OCI-LY3 (cell line): Measurements from ENCODE around the gene CHMP4B.

Experiments used
- H2AFZ ChIP-seq: fragments of 200-600, 300-600 bp; shearing (Covaris generic); 2 replicates; pipeline ENCODE4 v1.6.0; 2014; ENCODE audit warnings: antibody characterized with exemption, low read depth, low read length
- H3K27ac ChIP-seq: fragments of 200-600, 300-600 bp; sonication (generic); 2 replicates; pipeline ENCODE4 v1.5.1; 2014; ENCODE audit warnings: mild to moderate bottlenecking, low read length, moderate library complexity, mixed read lengths
- H3K27me3 ChIP-seq: fragments of 200-600, 300-600 bp; sonication (generic); 2 replicates; pipeline ENCODE4 v1.6.1; 2014; ENCODE audit warnings: low read depth, low read length, mixed read lengths
- H3K36me3 ChIP-seq: fragments of 200-600, 300-600 bp; sonication (generic); replicated peaks from 2 replicates; pipeline ENCODE3; 2014; ENCODE audit warnings: low read depth, low read length, mixed read lengths
- H3K4me1 ChIP-seq: fragments of 300-600, 200-600 bp; sonication (generic); 2 replicates; pipeline ENCODE4 v1.6.1; 2014; ENCODE audit warnings: low read length, mixed read lengths
- H3K4me2 ChIP-seq: fragments of 200-600, 300-600 bp; sonication (generic); 2 replicates; pipeline ENCODE4 v1.6.1; 2014; ENCODE audit warnings: low read length, mixed read lengths
- H3K4me3 ChIP-seq: fragments of 300-600, 200-600 bp; sonication (generic); 2 replicates; pipeline ENCODE4 v1.5.1; 2014; ENCODE audit warnings: antibody characterized with exemption, mild to moderate bottlenecking, low read length, moderate library complexity
- H3K79me2 ChIP-seq: fragments of 300-600, 200-600 bp; shearing (Covaris generic); 2 replicates; pipeline ENCODE4 v1.6.1; 2014; ENCODE audit warnings: mild to moderate bottlenecking, low read length, mixed read lengths
- H3K9ac ChIP-seq: fragments of 300-600, 200-600 bp; shearing (Covaris generic); 2 replicates; pipeline ENCODE4 v1.6.0; 2014; ENCODE audit warnings: mild to moderate bottlenecking, low read length, moderate library complexity
- H3K9me3 ChIP-seq: fragments of 200-600, 300-600 bp; shearing (Covaris generic); 2 replicates; pipeline ENCODE4 v1.6.1; 2014; ENCODE audit warnings: low read length, mixed read lengths; ENCODE audit not compliant: insufficient read depth
- H4K20me1 ChIP-seq: fragments of 200-600, 300-600 bp; sonication (generic); 2 replicates; pipeline ENCODE4 v1.6.1; 2016; ENCODE audit warnings: low read length, mixed read lengths; ENCODE audit not compliant: insufficient read depth
- CTCF ChIP-seq: fragments of 200-600, 300-600 bp; sonication (generic); IDR thresholded peaks from 2 replicates; pipeline ENCODE4 v1.5.1; 2014; ENCODE audit warnings: antibody characterized with exemption, low read length, low read depth
- EZH2phosphoT487 ChIP-seq: fragments of 200-600 bp; shearing (Covaris generic); IDR thresholded peaks from 2 replicates; pipeline ENCODE4 v1.6.1; 2018; ENCODE audit warnings: antibody characterized with exemption, mixed run types, low read depth

CHMP4B gene

GRCh38 chr20:33846291-33846935 is 35.3 kb downstream of the CHMP4B start:
- TF ChIP-seq EZH2phosphoT487 (no peak), CTCF (no peak)
- H3K4me2 ChIP-seq: peak overlapping the region; percentile 33; the same call in 1 of the 2 replicates
- no peaks in the 10 kb centered on the region for H3K27me3 ChIP-seq
- H3K9ac ChIP-seq: no peak overlapping the region
- H3K27ac ChIP-seq: no peak overlapping the region
- H3K79me2 ChIP-seq: peaks cover 76% of the 10 kb centered on the region
- H3K4me3 ChIP-seq: no peak overlapping the region; the same call in 1 of the 2 replicates
- H3K36me3 ChIP-seq: peaks cover 26% of the 10 kb centered on the region
- no peak overlapping the region for H2AFZ ChIP-seq
- no peaks in the 10 kb centered on the region for H3K9me3 ChIP-seq
- H3K4me1 ChIP-seq: peaks cover 63% of the 10 kb centered on the region
- H4K20me1 ChIP-seq: peaks cover 24% of the 10 kb centered on the region

GRCh38 chr20:33847006-33847405 is 35.9 kb downstream of the CHMP4B start:
- H3K4me1 ChIP-seq: peaks cover 57% of the 10 kb centered on the region
- peaks cover 20% of the 10 kb centered on the region for H4K20me1 ChIP-seq
- H3K79me2 ChIP-seq: peaks cover 70% of the 10 kb centered on the region
- H3K4me2 ChIP-seq: peak overlapping the region; percentile 33; the same call in 1 of the 2 replicates
- no peak overlapping the region for H3K9ac ChIP-seq
- peaks cover 31% of the 10 kb centered on the region for H3K36me3 ChIP-seq
- no peaks in the 10 kb centered on the region for H3K9me3 ChIP-seq
- TF ChIP-seq EZH2phosphoT487 (no peak), CTCF (no peak)
- no peak overlapping the region for H2AFZ ChIP-seq
- no peak overlapping the region for H3K27ac ChIP-seq
- no peaks in the 10 kb centered on the region for H3K27me3 ChIP-seq
- H3K4me3 ChIP-seq: no peak overlapping the region

GRCh38 chr20:33848391-33848790 is 37.2 kb downstream of the CHMP4B start:
- H3K27me3 ChIP-seq: no peaks in the 10 kb centered on the region
- peaks cover 44% of the 10 kb centered on the region for H3K36me3 ChIP-seq
- H2AFZ ChIP-seq: no peak overlapping the region
- H3K27ac ChIP-seq: no peak overlapping the region
- H3K9ac ChIP-seq: no peak overlapping the region
- peaks cover 20% of the 10 kb centered on the region for H4K20me1 ChIP-seq
- no peak overlapping the region for H3K4me3 ChIP-seq
- peaks cover 57% of the 10 kb centered on the region for H3K79me2 ChIP-seq
- H3K4me1 ChIP-seq: peaks cover 43% of the 10 kb centered on the region
- no peak for TF ChIP-seq CTCF
- no peak for TF ChIP-seq EZH2phosphoT487
- H3K9me3 ChIP-seq: no peaks in the 10 kb centered on the region
- H3K4me2 ChIP-seq: no peak overlapping the region

GRCh38 chr20:33850159-33850558 is 39.0 kb downstream of the CHMP4B start:
- Histone ChIP-seq H3K36me3 (peaks cover 53% of the 10 kb centered on the region), H4K20me1 (peaks cover 16% of the 10 kb centered on the region), H3K79me2 (peaks cover 46% of the 10 kb centered on the region), H3K4me1 (peaks cover 26% of the 10 kb centered on the region), H3K27me3 (no peaks in the 10 kb centered on the region), H3K4me2 (no peak overlapping the region), H3K4me3 (no peak overlapping the region), H3K27ac (no peak overlapping the region), H3K9me3 (no peaks in the 10 kb centered on the region), H3K9ac (no peak overlapping the region), H2AFZ (no peak overlapping the region)
- no peak for TF ChIP-seq CTCF
- no peak for TF ChIP-seq EZH2phosphoT487
